OCI-LY7 (cell line): ENCODE results near the gene SIRPA. TPM values are rescaled to one million over a fixed set of nuclear protein-coding genes. Genes with fewer than 3 reads are reported as not detected.

ENCODE experiments used
- BruUV-seq: library from RNA; stranded (reverse); fragments of 400-500 nt; replicated peaks from 2 replicates; lab custom pipeline; 2021; lab: Mats Ljungman, UMichigan
- CTCF ChIA-PET: fragments of 300-600 bp; sonication (Branson Sonifier 250); formaldehyde crosslinking; loops from one replicate; lab custom pipeline; 2022; ENCODE audit warnings: antibody characterized with exemption; ENCODE audit not compliant: unreplicated experiment; lab: Charles Lee
- POLR2A ChIA-PET: fragments of 300-600 bp; sonication (Branson Sonifier 250); formaldehyde crosslinking; loops from one replicate; lab custom pipeline; 2022; ENCODE audit warnings: antibody characterized with exemption; lab: Charles Lee
- DNase-seq: peaks from one replicate; pipeline ENCODE4 v3.0.0-alpha.2; 2015; ENCODE audit warnings: low spot score
- H2AFZ ChIP-seq: fragments of 200-600 bp; sonication (generic), shearing (Covaris generic); 2 replicates; pipeline ENCODE4 v1.6.1; 2014; ENCODE audit warnings: mild to moderate bottlenecking, antibody characterized with exemption, low read length, moderate library complexity
- H3K27ac ChIP-seq: fragments of 200-600 bp; sonication (generic); 2 replicates; pipeline ENCODE4 v1.5.1; 2014; ENCODE audit warnings: mixed run types, low read depth, mild to moderate bottlenecking, moderate library complexity, low read length, inconsistent platforms; ENCODE audit not compliant: poor library complexity, severe bottlenecking
- H3K36me3 ChIP-seq: fragments of 200-600 bp; sonication (generic); 2 replicates; pipeline ENCODE4 v1.6.1; 2014; ENCODE audit warnings: mild to moderate bottlenecking, antibody characterized with exemption, low read length, moderate library complexity, mixed read lengths; ENCODE audit not compliant: insufficient read depth
- H3K4me1 ChIP-seq: fragments of 200-600 bp; sonication (generic); 2 replicates; pipeline ENCODE4 v1.5.1; 2014; ENCODE audit warnings: mild to moderate bottlenecking, low read length; ENCODE audit not compliant: insufficient read depth, poor library complexity, severe bottlenecking
- H3K4me2 ChIP-seq: fragments of 200-600 bp; sonication (generic); 2 replicates; pipeline ENCODE4 v1.6.1; 2014; ENCODE audit warnings: mild to moderate bottlenecking, low read length
- H3K4me3 ChIP-seq: fragments of 200-600 bp; sonication (generic); 2 replicates; pipeline ENCODE4 v1.5.1; 2014; ENCODE audit warnings: mild to moderate bottlenecking, low read depth, low read length; ENCODE audit not compliant: poor library complexity, severe bottlenecking
- H3K79me2 ChIP-seq: fragments of 200-600 bp; sonication (generic); 2 replicates; pipeline ENCODE4 v1.6.1; 2016; ENCODE audit warnings: low read depth, mild to moderate bottlenecking, low read length, moderate library complexity, mixed read lengths; ENCODE audit not compliant: insufficient read depth
- H3K9me2 ChIP-seq: fragments of 200-600 bp; sonication (generic); 2 replicates; pipeline ENCODE4 v1.6.1; 2016; ENCODE audit warnings: mild to moderate bottlenecking, low read length, mixed read lengths; ENCODE audit not compliant: insufficient read depth
- H3K9me3 ChIP-seq: fragments of 200-600 bp; sonication (generic); 2 replicates; pipeline ENCODE4 v1.6.1; 2014; ENCODE audit warnings: mild to moderate bottlenecking, mixed run types, low read length, mixed read lengths
- H4K20me1 ChIP-seq: fragments of 200-600 bp; sonication (generic); 2 replicates; pipeline ENCODE4 v1.6.1; 2014; ENCODE audit warnings: mild to moderate bottlenecking, antibody characterized with exemption, low read length, moderate library complexity, mixed read lengths; ENCODE audit not compliant: insufficient read depth
- EZH2phosphoT487 ChIP-seq: fragments of 200-600 bp; sonication (generic); IDR thresholded peaks from 2 replicates; pipeline ENCODE4 v1.6.1; 2018; ENCODE audit warnings: low read depth, borderline replicate concordance, mild to moderate bottlenecking, mixed run types, antibody characterized with exemption, low read length, moderate library complexity, mixed read lengths
- intact Hi-C: fragments of 100-400 bp; cut with micrococcal nuclease; formaldehyde crosslinking; loops from one replicate; pipeline ENCODE4 v1.10.0; 2022; ENCODE audit not compliant: unreplicated experiment
- total RNA-seq, 2 experiments: library from RNA; depleted of rRNA in 1 of 2; stranded (reverse); fragments of >200 nt in 1 of 2; shearing (Covaris generic) in 1 of 2; gene quantifications; 2 replicates each; pipeline ENCODE4 v1.2.3, GENCODE V29; 2014 to 2022
- TF ChIP-seq, protein P1 (sequence below): fragments of 200-600 bp; sonication (generic); conservative IDR thresholded peaks from 2 replicates; pipeline ENCODE4 v1.5.1; 2014; ENCODE audit warnings: mild to moderate bottlenecking, antibody characterized with exemption, low read length, moderate library complexity, mixed read lengths

The SIRPA gene
- total RNA-seq, 2 experiments from 2014 or later = not detected

DNA sequence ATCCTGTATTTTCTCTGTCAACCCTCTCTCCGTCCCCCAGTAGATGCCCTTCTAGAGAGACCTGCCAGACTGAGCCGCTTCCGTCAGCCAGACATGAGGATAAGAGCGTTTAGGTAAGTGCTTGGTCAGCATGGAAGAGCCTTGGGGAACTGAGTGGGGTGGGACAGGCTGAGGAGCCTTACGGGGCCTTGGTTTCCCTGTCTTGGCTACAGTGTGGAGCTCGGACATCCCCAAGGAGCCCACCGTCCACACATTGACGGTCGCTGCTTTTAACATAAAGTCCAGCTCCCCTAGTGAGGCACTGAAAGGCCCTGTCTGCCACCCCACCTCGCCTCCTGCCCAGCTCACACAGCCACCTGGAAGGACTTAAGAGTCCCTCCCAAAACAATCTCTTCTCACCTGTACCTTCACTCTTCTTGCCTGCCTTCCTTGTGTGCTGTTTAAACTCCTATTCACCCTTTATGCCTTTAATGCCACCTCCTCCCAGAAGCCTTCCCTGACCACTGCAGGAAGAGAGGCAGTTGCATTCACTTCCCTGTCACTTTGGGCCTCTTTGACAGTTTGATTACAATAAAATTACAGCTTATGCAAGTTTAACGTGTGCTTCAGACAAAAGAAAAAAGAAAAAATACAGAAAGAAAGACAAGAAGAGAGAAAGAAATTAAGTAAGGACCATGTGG, 56.4 kb downstream of the SIRPA start:
- Histone ChIP-seq H3K79me2 (no peaks in the 10 kb centered on the region), H3K27ac (no peak overlapping the region), H4K20me1 (no peaks in the 10 kb centered on the region), H3K4me2 (no peak overlapping the region), H2AFZ (peak overlapping the region; percentile 38; the same call in 1 of the 2 replicates), H3K4me3 (no peak overlapping the region), H3K4me1 (peaks cover 43% of the 10 kb centered on the region), H3K9me2 (no peaks in the 10 kb centered on the region), H3K9me3 (no peaks in the 10 kb centered on the region), H3K36me3 (no peaks in the 10 kb centered on the region)
- CTCF ChIA-PET = interaction anchor here (1.2 kb wide), 1 partner anchor 52 kb away, joined by 3 read pairs; no protein-coding TSS in a partner anchor
- TF ChIP-seq, protein P1, sequence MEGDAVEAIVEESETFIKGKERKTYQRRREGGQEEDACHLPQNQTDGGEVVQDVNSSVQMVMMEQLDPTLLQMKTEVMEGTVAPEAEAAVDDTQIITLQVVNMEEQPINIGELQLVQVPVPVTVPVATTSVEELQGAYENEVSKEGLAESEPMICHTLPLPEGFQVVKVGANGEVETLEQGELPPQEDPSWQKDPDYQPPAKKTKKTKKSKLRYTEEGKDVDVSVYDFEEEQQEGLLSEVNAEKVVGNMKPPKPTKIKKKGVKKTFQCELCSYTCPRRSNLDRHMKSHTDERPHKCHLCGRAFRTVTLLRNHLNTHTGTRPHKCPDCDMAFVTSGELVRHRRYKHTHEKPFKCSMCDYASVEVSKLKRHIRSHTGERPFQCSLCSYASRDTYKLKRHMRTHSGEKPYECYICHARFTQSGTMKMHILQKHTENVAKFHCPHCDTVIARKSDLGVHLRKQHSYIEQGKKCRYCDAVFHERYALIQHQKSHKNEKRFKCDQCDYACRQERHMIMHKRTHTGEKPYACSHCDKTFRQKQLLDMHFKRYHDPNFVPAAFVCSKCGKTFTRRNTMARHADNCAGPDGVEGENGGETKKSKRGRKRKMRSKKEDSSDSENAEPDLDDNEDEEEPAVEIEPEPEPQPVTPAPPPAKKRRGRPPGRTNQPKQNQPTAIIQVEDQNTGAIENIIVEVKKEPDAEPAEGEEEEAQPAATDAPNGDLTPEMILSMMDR = no peak
- TF ChIP-seq EZH2phosphoT487 = no peak
- POLR2A ChIA-PET = interaction anchor here (0.6 to 1.1 kb wide), 2 partner anchors 35 to 52 kb away, joined by 3 read pairs; no protein-coding TSS in a partner anchor
- intact Hi-C loops = loop anchor here (5.0 kb wide), 1 partner anchor 151 kb away; the partner anchor contains the start of gene STK35
- no TSS peak for BruUV-seq
- DNase-seq = no peak

DNA sequence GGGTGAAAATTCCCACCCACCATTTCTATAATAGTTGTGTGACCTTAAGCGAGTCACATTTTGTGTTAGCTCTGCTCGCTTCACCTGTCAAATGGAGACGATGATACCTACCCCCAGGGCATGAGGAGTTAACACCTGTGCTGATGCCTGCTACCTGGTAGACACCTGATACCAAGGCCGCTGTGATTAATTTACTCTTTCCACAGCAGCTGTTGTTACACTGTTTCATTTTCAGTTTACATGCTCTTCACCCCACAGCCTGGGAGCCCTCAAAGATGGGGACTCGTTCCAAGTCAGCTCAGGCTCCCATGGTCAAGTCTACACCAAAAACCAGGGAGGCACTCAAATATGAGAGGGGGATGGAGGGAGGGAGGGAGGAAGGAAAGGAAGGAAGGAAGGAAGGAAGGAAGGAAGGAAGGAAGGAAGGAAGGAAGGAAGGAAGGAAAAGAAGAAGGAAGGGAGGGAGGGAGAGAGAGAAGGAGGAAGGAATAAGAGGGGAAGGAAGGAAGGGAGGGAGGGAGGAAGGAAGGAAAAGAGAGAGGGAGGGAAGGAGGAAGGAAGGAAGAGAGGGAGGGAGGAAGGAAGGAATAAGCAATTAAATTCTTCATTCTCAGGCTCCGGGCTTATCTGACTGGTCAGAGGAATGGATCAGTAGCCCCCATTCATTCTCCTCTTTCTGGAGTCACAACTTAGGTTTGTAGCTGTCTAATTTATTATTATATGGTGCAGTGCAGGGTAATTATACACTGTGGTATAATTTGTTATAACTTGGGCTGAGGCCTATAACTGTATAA, 57.7 kb downstream of the SIRPA start:
- no peaks in the 10 kb centered on the region for H3K9me2 ChIP-seq
- no peaks in the 10 kb centered on the region for H3K79me2 ChIP-seq
- CTCF ChIA-PET = interaction anchor here (1.2 kb wide), 1 partner anchor 53 kb away, joined by 3 read pairs; no protein-coding TSS in a partner anchor
- no peaks in the 10 kb centered on the region for H4K20me1 ChIP-seq
- intact Hi-C loops = loop anchor here (5.0 kb wide), 1 partner anchor 149 kb away; the partner anchor contains the start of gene STK35
- no peaks in the 10 kb centered on the region for H3K36me3 ChIP-seq
- peaks cover 43% of the 10 kb centered on the region for H3K4me1 ChIP-seq
- peak overlapping the region; percentile 58 for H3K27ac ChIP-seq
- DNase-seq = peak; percentile 53
- H2AFZ ChIP-seq = peak overlapping the region; percentile 43; the same call in 1 of the 2 replicates
- peak overlapping the region; percentile 46 for H3K4me3 ChIP-seq
- H3K4me2 ChIP-seq = peak overlapping the region; percentile 52
- no peak for TF ChIP-seq EZH2phosphoT487
- TF ChIP-seq, protein P1 = no peak
- BruUV-seq = no TSS peak
- POLR2A ChIA-PET = interaction anchor here (0.7 kb wide), 1 partner anchor 434 kb away, joined by 4 read pairs; no protein-coding TSS in a partner anchor
- no peaks in the 10 kb centered on the region; the same call in 1 of the 2 replicates for H3K9me3 ChIP-seq
